HG03108 (cell line): Measurements from ENCODE around the gene SORL1.
"Not testable (repeated sequence)": the region's sequence is repeated elsewhere in the genome, so short reads cannot be mapped to it uniquely, and the experiment has no call there.

ENCODE experiments used
- ATAC-seq: cut with Tn5 transposase; IDR thresholded peaks from one replicate; pipeline ENCODE4 v1.9.1; 2021; ENCODE audit warnings: moderate library complexity; ENCODE audit not compliant: unreplicated experiment

The SORL1 gene

GRCh38 chr11:121503051-121503450 is 50.9 kb downstream of the SORL1 start:
- no peak for ATAC-seq

DNA sequence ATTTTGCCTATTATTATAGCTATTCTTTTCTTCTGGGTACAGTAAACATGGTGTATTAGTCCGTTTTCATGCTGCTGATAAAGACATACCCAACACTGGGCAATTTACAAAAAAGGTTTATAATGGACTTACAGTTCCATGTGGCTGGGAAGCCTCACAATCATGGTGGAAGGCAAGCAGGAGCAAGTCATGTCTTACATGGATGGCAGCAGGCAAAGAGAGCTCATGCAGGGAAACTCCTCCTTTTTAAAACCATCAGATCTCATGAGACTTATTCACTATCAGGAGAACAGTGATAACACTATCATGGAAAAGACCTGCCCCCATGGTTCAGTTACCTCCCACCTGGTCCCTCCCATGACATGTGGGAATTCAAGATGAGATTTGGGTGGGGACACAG is 54.1 kb downstream of the SORL1 start:
- ATAC-seq, result not testable (repeated sequence)

- no peak for ATAC-seq
Measured at GRCh38 chr11:121508449-121508848, 56.3 kb downstream of the SORL1 start.

GRCh38 chr11:121510438-121510837 is 58.3 kb downstream of the SORL1 start:
- no peak for ATAC-seq

- no peak for ATAC-seq
Measured at GRCh38 chr11:121512468-121513465, 60.7 kb downstream of the SORL1 start.

DNA sequence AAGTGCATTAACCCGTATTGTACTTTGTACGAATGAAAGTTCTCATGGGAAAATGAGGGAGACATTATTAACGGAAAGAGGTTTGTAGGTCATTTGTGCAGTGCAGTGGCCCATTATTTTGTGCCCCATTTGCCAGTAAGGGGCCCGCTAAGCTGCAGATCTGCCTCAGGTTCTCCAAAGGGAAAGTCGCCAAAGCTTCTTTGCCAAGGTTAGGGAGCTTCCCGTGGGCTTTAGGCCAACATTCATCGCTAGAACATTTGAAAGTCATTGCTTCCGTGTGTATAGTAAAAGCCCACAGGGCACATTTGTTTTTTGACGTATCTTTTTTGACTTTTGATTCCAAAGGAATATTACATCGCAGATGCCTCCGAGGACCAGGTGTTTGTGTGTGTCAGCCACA is 61.7 kb downstream of the SORL1 start:
- no peak for ATAC-seq

DNA sequence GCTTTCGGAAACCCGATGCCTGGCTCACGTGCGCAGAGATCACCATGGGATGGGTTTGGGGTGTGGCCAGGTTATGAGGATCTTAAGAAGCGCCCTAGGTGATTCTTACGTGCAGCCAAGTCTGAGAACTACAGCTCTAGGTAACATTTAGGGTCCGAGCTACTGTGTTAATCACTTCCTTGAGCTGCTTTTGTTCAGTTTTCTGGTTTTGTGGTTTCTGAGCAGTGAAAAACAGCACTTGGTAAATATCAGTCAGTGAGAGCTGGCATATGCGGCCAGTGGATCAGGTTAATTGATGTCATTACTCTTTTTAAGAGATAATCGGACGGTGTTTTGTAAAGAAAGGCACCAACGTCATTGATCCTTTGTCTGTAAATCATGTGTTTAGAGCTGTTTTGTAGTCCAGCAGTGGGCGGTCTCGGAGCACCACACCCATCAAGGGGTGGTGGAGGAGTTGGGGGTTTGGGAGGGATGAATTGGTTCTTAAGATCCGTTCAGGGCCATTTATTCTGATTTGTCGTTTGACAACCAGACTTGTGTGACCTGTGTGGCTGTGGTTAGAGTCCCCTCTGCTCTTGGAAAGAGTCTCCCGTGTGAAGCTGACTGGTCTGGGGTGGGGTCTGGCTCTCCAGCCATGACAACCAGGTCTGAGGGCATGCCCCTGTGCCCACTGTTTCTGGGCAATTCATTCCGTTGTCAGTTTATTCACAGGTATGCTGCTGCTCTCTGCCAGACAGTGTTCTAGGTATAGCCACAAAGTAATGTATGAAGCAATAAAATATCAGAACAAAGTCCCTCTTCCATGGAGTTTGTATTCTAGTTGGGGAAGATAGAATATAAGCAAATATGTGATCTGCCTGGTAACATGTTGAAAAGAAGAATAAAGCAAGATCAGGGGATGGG is 62.6 kb downstream of the SORL1 start:
- no peak for ATAC-seq

- no peak for ATAC-seq
Measured at GRCh38 chr11:121515335-121515671, 63.2 kb downstream of the SORL1 start.

DNA sequence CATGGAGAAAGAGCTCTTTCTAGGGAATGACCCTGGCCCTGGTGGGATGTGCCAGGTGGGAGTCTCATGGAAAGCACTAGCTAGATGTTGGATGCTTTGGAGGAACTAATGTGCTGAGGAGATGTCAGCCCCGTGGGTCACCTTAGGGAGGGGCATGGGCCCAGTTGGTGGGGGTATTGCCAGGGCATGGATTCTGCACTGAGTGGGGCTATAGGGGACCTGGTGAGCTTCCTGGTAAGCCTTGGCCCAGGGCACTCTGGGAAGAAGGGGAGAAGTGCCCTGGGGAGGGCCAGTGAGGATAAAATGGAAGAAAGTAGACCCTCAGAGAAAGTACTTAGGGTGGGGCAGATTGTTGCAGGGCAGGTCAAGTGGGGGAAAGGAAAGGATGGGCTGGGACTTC is 65.9 kb downstream of the SORL1 start:
- no peak for ATAC-seq

DNA sequence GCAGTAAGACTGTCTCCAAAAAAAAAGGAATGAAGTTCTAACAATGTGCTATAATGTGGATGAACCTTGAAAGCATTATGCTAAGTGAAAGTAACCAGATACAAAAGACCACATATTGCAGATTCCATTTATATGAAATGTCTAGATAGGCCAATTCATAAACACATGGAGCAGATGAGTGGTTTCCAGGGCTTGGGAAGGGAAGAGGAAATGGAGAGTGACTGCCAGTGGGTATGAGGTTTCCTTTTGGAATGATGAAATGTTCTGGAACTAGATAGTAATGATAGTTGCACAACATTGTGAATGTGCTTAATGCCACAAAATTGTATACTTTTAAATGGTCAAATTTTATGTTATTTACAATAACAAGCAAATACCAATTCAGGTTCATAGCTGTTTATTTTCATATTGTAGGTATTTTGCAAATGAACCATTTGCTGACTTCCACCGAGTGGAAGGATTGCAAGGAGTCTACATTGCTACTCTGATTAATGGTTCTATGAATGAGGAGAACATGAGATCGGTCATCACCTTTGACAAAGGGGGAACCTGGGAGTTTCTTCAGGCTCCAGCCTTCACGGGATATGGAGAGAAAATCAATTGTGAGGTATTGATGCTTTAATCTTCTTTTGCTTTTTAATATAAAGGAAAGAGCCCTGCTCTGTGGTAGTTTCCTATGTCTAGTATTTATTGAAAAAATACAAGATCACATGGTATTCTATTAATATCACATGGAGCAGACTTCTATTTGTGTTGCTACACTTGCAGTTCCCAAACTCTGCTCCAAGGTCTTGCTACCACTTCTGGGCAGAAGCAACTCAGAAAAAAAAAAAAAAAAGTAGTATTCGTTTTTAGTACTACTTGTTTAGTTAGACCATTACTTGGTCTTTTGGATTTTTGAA is 68.4 kb downstream of the SORL1 start:
- ATAC-seq, result no peak

DNA sequence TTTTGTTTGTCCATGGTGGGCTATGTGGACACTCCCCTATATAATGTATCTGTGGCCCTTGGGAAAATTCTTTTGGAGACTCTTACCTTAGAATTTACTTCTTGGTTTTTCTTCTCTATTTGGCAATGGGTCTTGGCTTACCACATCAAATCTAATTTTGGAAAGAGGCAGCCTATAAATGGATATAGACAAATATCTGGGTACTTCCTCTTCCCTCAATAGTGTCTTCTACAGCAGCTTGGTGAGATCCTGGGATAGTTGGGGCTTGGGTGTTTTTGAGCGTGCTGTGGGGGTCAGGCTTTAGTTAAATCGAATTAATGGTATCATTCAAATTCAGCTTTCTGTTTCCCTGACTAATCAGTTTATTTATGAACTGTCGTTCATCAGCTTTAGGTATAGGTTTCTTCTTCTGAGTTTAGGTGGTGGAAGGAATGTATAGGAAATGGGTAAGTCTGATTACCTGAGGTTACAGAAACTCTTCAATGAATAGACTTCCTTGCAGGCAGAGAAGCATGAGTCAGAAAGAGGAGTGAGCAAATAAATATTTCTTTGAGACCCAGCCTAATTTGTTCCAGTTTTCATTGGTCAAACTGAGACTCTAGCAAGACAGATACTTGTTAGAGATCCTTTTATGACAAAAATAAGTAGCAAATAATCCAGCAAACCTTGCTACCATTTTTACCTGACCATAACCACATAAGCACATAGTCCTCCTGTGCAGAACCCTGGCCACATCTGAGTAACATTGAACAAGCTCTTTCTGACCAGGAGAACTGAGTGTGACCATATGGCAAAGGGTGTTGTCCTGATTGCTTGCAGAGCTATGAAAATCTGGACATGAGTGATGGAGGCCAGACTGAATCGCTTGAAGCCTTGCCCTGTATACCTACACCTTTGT is 69.3 kb downstream of the SORL1 start:
- ATAC-seq, result no peak

- no peak for ATAC-seq
Measured at GRCh38 chr11:121522043-121522941, 70.2 kb downstream of the SORL1 start.

DNA sequence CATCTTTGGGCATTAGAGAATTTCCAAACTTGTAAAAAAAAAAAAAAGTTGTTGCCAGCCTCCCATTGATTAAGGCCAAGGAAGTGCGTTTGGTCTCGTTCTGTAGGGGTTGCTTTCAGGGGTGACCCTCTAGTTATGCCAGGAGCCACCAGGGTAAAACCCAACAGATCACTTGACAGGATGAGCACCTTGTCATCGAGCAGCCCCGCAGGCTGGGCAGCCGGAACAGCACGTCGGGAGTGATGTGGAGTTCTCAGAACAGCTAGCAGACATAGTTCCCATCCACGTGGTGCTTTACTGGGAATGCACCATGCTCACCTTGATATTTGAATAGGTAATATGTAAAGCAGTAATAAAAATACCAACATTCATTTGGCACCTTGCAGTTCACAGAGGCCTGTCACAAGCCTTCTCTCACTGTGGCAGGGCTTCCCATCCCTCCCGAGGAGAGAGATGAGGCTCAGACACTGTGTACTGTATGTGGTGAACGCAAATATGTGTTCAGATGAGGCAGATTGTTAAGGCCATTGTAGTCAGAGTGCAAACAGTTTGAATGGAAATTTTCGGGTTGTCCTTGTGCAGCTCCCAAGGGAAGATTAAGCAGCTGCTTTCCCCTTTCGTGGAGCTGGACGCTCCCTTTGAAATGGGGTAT is 71.6 kb downstream of the SORL1 start:
- ATAC-seq, result no peak

GRCh38 chr11:121524233-121524631 is 72.1 kb downstream of the SORL1 start:
- ATAC-seq, result no peak

GRCh38 chr11:121525376-121525775 is 73.3 kb downstream of the SORL1 start:
- no peak for ATAC-seq

DNA sequence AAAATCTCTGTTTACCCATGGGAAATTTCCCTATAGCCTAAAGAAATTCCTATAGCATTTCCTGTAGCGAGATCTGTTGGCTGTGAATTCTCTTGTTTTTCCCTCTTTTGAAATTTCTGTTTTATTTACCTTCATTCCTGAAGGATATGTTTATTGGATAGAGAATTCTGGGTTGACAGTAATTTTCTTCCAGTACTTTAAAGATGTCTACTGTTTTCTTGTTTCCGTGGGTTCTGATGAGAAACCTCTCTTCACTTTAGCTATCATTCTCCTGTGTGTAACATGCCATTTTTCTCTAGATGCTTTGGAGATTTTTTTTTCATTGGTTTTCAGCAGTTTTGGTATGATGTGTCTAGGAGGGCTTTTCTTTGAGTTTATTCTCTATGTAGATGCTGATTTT is 78.1 kb downstream of the SORL1 start:
- no peak for ATAC-seq

DNA sequence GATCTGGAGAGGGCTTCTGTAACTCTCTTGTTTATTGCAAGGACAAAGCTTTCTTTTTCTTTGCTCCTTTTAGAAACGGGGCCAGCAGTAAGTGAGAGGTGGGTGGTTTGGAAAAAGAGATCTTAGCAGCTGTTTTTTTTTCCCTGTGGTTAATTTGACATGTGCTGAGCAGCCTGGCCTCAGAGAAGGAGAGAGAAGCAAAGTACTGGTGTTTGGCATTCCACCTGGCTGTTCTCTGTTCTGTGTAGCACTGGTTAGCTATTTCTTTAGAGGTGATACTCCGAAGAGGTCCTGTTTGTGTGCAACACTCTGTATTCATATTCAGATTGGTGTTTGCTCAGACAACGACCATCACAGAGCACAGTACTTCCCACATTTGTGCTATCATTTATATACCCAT is 81.5 kb downstream of the SORL1 start:
- ATAC-seq, result no peak
